ENCODE measurements around the gene MKI67.

- TF ChIP-seq REST (IDR thresholded peaks at IDR 0.05; ENCODE audit: insufficient read depth in 1 of 2, low read depth in 2 of 2, low read length in 1 of 2) (no peak), CTCF (IDR thresholded peaks at IDR 0.05) (no peak)
Measured at GRCh38 chr10:128091636-128092210, 34.5 kb downstream of the MKI67 start.

Data from Panc1 (cell line).